Pancreas (tissue), 10 donors: Measurements from ENCODE around the gene CFAP119. TPM values are rescaled to one million over a fixed set of nuclear protein-coding genes. Genes with fewer than 3 reads are reported as not detected.

Experiments used
- ATAC-seq, 4 donors: fragments of 200-7000 bp; cut with Tn5 transposase; one replicate each; pipeline versions ENCODE4 v1.8.0 to v1.9.1; 2020; ENCODE audit warnings: mild to moderate bottlenecking in 4 of 4, moderate library complexity in 4 of 4
- DNase-seq, 6 donors: peaks; one replicate each; pipeline ENCODE4 v3.0.0-alpha.2; 2020
- FAIRE-seq: peaks from 2 replicates; lab custom pipeline; 2012; peaks lifted over from hg19 to GRCh38; lab: Jason Lieb, UNC
- H3K27ac ChIP-seq, 4 donors: fragments of 200-600 bp; sonication (generic); 1 replicate in 3 of 4; 2 replicates in 1 of 4; pipeline versions ENCODE4 v1.5.0 to v1.8.0; 2020
- H3K27me3 ChIP-seq, 4 donors: fragments of 200-600 bp; one replicate each; pipeline ENCODE4 v1.8.0; 2021
- H3K36me3 ChIP-seq, 3 donors: fragments of 200-600 bp; sonication (generic) in 1 of 3; one replicate each; pipeline versions ENCODE4 v1.5.0 to v1.8.0; 2020 to 2021
- H3K4me1 ChIP-seq, 3 donors: fragments of 200-600 bp; one replicate each; pipeline ENCODE4 v1.8.0; 2021
- H3K4me3 ChIP-seq, 4 donors: fragments of 200-600 bp; sonication (generic) in 2 of 4; one replicate each; pipeline versions ENCODE4 v1.5.0 to v1.8.0; 2020 to 2021
- H3K9me3 ChIP-seq, 4 donors: fragments of 200-600 bp; one replicate each; pipeline ENCODE4 v1.8.0; 2021
- whole genome bisulfite sequencing, 2 donors: extraction: QIAGEN DNeasy Blood & Tissue Kit; methylation state at CpG; one replicate each; pipeline ENCODE4 v1.1.7; 2013; 5-methylcytosine and 5-hydroxymethylcytosine counted together
- intact Hi-C, 3 donors: fragments of 100-400 bp; cut with DNase I; formaldehyde crosslinking; loops; one replicate each; pipeline versions ENCODE4 v1.11.1 to v1.14.2; 2022
- polyA plus RNA-seq, 2 donors: library from polyadenylated mRNA; stranded (reverse); fragments of 200-250 nt; gene quantifications; one replicate each; pipeline ENCODE4 v1.2.3, GENCODE V29; 2013
- total RNA-seq, 6 donors: library from RNA; stranded (reverse); fragmentation: NEBNext Ultra II Directional in 4 of 6; extraction: Animal tissue kit (Norgen Biotek cat#: 25700) in 4 of 6; gene quantifications; one replicate each; pipeline versions ENCODE4 v1.2.1 to v1.2.4, GENCODE V29; 2021 to 2023
- TF ChIP-seq, protein P1 (sequence below), 4 donors: fragments of 200-600 bp; sonication (generic) in 3 of 4; IDR thresholded peaks; one replicate each; pipeline versions ENCODE4 v1.5.0 to v1.8.0; 2021; ENCODE audit warnings: antibody characterized with exemption in 4 of 4
- donor health status: healthy with polysubstance abuse.
- donor health status: DM: no; HTN: no; CAD: no; lungs with moderate emphysema.
- donor health status: DM: no; HTN: no; CAD: no.
- donor health status: control.
- donor health status: control.
- donor health status: Bipolar disorder and iron deficiency.
- donor health status: DM: yes; HTN: yes; CAD: no.
- donor health status: DM: no; HTN: no; CAD: no.
- donor health status: DM: no; HTN: no; CAD: no.
- donor health status: DM: yes; HTN: yes; CAD: no.

Gene CFAP119
- total and polyA plus RNA-seq, 8 donors, result 1.7 to 32.1 (median 3.4) TPM

- Histone ChIP-seq H3K27me3 (no peaks in the 10 kb centered on the region), H3K9me3 (no peaks in the 10 kb centered on the region), H3K36me3 (peaks cover 19 to 78% (median 61%) of the 10 kb centered on the region in 3 donors), H3K4me3 (no peak overlapping the region), H3K4me1 (peaks cover 7 to 9% (median 7%) of the 10 kb centered on the region in 3 donors), H3K27ac (no peak overlapping the region)
- ATAC-seq (no peak), FAIRE-seq (no peak), DNase-seq (no peak)
- TF ChIP-seq, protein P1, sequence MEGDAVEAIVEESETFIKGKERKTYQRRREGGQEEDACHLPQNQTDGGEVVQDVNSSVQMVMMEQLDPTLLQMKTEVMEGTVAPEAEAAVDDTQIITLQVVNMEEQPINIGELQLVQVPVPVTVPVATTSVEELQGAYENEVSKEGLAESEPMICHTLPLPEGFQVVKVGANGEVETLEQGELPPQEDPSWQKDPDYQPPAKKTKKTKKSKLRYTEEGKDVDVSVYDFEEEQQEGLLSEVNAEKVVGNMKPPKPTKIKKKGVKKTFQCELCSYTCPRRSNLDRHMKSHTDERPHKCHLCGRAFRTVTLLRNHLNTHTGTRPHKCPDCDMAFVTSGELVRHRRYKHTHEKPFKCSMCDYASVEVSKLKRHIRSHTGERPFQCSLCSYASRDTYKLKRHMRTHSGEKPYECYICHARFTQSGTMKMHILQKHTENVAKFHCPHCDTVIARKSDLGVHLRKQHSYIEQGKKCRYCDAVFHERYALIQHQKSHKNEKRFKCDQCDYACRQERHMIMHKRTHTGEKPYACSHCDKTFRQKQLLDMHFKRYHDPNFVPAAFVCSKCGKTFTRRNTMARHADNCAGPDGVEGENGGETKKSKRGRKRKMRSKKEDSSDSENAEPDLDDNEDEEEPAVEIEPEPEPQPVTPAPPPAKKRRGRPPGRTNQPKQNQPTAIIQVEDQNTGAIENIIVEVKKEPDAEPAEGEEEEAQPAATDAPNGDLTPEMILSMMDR (IDR thresholded peaks at IDR 0.05), result no peak
- intact Hi-C loops, result loop anchor here in 1 of 3 donors (10.0 kb wide), 1 partner anchor 108 kb away; no protein-coding TSS in a partner anchor
- WGBS, 2 donors, result 75 to 80% methylated on average over 4 of the region's 4 CpGs
Observed at GRCh38 chr16:30766933-30767284, 5.0 kb upstream of the CFAP119 start.

GRCh38 chr16:30766206-30766932, 4.5 kb upstream of the CFAP119 start:
- DNase-seq (peak in 1 of 6 donors; percentile 28), ATAC-seq (no peak), FAIRE-seq (no peak)
- H3K27ac ChIP-seq, result no peak overlapping the region
- intact Hi-C loops, result loop anchor here in 1 of 3 donors (10.0 kb wide), 1 partner anchor 108 kb away; no protein-coding TSS in a partner anchor
- H3K4me1 ChIP-seq, result peaks cover 7 to 9% (median 7%) of the 10 kb centered on the region in 3 donors
- H3K9me3 ChIP-seq, result no peaks in the 10 kb centered on the region
- no peaks in the 10 kb centered on the region for H3K27me3 ChIP-seq
- no peak overlapping the region for H3K4me3 ChIP-seq
- H3K36me3 ChIP-seq, result peaks cover 19 to 72% (median 56%) of the 10 kb centered on the region in 3 donors
- TF ChIP-seq, protein P1 (IDR thresholded peaks at IDR 0.05), result no peak
- WGBS, 2 donors, result 88 to 92% methylated on average over 29 of the region's 29 CpGs

DNA sequence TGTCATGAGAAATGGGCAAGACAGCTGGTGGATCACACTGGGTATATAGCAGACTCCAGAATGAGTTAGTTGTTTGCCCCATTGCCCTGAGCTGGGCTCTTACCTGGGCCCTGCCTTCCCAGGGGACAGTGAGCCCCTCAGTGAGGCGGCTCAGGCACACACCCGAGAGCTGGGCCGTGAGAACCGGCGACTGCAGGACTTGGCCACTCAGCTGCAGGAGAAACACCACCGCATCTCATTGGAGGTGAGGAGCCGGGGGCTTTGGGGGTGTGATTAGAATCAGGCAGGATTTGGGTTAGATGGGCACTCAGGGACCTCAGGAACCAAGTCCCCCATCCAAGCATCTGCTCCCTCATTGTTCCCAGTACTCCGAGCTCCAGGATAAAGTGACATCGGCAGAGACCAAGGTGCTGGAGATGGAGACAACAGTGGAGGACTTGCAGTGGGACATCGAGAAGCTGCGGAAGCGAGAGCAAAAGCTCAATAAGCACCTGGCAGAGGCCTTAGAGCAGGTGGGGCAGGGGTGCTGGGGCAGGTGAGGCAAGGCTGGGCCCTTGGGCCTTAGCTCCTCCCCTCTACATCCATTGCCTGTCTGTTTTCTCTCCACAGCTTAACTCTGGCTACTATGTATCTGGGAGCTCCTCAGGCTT, 3.1 kb upstream of the CFAP119 start:
- WGBS, 2 donors, result 88 to 91% methylated on average over 12 of the region's 12 CpGs
- Histone ChIP-seq H3K4me1 (peaks cover 7 to 18% (median 13%) of the 10 kb centered on the region in 3 donors), H3K27ac (no peak overlapping the region), H3K27me3 (no peaks in the 10 kb centered on the region), H3K9me3 (no peaks in the 10 kb centered on the region), H3K4me3 (no peak overlapping the region), H3K36me3 (peaks cover 17 to 60% (median 48%) of the 10 kb centered on the region in 3 donors)
- FAIRE-seq, result no peak
- intact Hi-C loops, result loop anchor here in 1 of 3 donors (10.0 kb wide), 1 partner anchor 110 kb away; no protein-coding TSS in a partner anchor
- DNase-seq, result peak in 1 of 6 donors; percentile 42
- TF ChIP-seq, protein P1 (IDR thresholded peaks at IDR 0.05), result no peak
- no peak for ATAC-seq

- TF ChIP-seq, protein P1 (IDR thresholded peaks at IDR 0.05), result no peak
- Histone ChIP-seq H3K27ac (no peak overlapping the region), H3K4me1 (peaks cover 7 to 18% (median 13%) of the 10 kb centered on the region in 3 donors), H3K9me3 (no peaks in the 10 kb centered on the region), H3K4me3 (no peak overlapping the region), H3K36me3 (peaks cover 17 to 51% (median 44%) of the 10 kb centered on the region in 3 donors), H3K27me3 (no peaks in the 10 kb centered on the region)
- ATAC-seq, result no peak
- 82 to 91% methylated on average over 11 of the region's 11 CpGs for WGBS, 2 donors
- intact Hi-C loops, result loop anchor here in 1 of 3 donors (10.0 kb wide), 1 partner anchor 111 kb away; no protein-coding TSS in a partner anchor
- FAIRE-seq, result no peak
- peak in 1 of 6 donors; percentile 44 for DNase-seq
Observed at GRCh38 chr16:30764086-30764485, 2.2 kb upstream of the CFAP119 start.
